Fibroblast of the aortic adventitia (primary cell): Measurements from ENCODE around the gene POU3F3. TPM values are rescaled to one million over a fixed set of nuclear protein-coding genes. Genes with fewer than 3 reads are reported as not detected.

ENCODE experiments used
- DNase-seq: peaks from one replicate; pipeline ENCODE4 v3.0.0-alpha.2; 2010; ENCODE audit warnings: low read depth
- H3K4me3 ChIP-seq: 2 replicates; pipeline ENCODE4 v1.5.1; 2011; ENCODE audit warnings: low read depth, mild to moderate bottlenecking, control low read depth, low read length, moderate library complexity
- total RNA-seq: library from RNA; depleted of rRNA; stranded (reverse); fragments of >200 nt; gene quantifications from 2 replicates; pipeline ENCODE4 v1.2.3, GENCODE V29; 2012; ENCODE audit warnings: low replicate concordance
- TF ChIP-seq, protein P1 (sequence below): IDR thresholded peaks from 2 replicates; pipeline ENCODE4 v1.5.1; 2011; ENCODE audit warnings: mild to moderate bottlenecking, low read length, control low read depth, inconsistent platforms; ENCODE audit not compliant: insufficient read depth

Gene POU3F3
- total RNA-seq, 1 donor: not detected

- DNase-seq: no peak
- TF ChIP-seq, protein P1, sequence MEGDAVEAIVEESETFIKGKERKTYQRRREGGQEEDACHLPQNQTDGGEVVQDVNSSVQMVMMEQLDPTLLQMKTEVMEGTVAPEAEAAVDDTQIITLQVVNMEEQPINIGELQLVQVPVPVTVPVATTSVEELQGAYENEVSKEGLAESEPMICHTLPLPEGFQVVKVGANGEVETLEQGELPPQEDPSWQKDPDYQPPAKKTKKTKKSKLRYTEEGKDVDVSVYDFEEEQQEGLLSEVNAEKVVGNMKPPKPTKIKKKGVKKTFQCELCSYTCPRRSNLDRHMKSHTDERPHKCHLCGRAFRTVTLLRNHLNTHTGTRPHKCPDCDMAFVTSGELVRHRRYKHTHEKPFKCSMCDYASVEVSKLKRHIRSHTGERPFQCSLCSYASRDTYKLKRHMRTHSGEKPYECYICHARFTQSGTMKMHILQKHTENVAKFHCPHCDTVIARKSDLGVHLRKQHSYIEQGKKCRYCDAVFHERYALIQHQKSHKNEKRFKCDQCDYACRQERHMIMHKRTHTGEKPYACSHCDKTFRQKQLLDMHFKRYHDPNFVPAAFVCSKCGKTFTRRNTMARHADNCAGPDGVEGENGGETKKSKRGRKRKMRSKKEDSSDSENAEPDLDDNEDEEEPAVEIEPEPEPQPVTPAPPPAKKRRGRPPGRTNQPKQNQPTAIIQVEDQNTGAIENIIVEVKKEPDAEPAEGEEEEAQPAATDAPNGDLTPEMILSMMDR: no peak
- H3K4me3 ChIP-seq: no peak overlapping the region
These were observed 28.6 kb upstream of the POU3F3 start for GRCh38 chr2:104825124-104825865.

GRCh38 chr2:104826016-104826415 is 27.9 kb upstream of the POU3F3 start:
- no peak for DNase-seq
- no peak overlapping the region for H3K4me3 ChIP-seq
- TF ChIP-seq, protein P1: no peak

DNA sequence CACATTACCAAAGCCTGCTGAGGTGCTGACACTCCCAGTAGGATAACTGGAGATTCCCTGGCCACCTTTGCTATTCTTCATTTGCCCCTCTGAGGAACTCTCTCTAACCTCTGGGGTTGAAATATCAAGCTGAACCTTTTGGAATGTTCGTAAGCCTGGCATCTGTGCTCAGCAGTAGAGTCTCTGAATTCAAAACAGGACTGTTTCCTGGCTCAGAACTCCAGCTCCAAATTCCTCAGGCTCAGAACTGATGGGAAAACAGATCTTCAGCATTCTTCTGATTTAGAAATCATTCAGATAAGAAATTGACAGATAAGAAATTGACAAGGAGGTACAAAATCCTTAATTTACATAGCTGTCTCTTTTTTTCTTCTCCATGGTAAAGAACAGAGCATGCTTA is 22.2 kb upstream of the POU3F3 start:
- no peak overlapping the region for H3K4me3 ChIP-seq
- TF ChIP-seq, protein P1: no peak
- DNase-seq: no peak

DNA sequence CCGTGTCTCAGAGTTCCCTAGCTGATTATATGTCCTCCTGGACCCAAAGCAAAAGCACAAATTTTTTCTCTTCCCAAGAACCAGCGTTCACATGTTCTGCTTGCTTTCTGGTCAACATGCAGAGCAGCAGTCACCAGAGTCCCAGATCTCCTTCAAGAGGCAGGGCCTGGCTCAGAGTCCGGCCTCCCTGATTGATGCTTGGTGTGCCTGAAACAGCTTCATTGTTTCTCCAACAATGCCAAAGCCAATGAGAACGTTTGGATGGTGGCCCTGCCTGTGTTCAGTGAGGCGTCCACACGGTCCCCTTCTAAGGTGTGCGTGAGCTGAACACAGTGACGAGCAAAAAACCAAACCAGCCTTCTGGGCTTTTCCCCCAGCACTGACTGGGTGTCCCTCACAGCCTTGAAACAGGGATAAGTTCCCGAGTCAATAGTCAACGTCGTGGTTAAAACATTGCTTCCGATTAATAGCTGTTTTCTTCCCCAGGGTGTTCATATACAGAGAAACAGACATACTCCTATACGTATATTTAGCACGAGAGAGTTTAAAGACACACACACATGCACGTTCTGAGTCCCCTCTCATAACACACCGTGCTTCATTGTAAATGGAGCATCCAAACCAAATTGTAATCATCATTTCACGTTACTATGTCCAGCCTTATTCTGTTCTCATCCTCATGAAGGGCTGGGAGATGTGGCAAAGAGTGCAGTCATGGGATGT is 19.3 kb upstream of the POU3F3 start:
- DNase-seq: no peak

GRCh38 chr2:104836265-104836664 is 17.6 kb upstream of the POU3F3 start:
- TF ChIP-seq, protein P1: no peak
- no peak for DNase-seq
- no peak overlapping the region for H3K4me3 ChIP-seq

More for the DNA sequence above, 19.3 kb upstream of the POU3F3 start:
- TF ChIP-seq, protein P1: no peak
- H3K4me3 ChIP-seq: no peak overlapping the region

- DNase-seq: no peak
- TF ChIP-seq, protein P1: no peak
- H3K4me3 ChIP-seq: no peak overlapping the region
These were observed 17.1 kb upstream of the POU3F3 start for GRCh38 chr2:104836841-104837240.
